Sigmoid colon (tissue), 7 donors: Measurements from ENCODE around the gene STXBP5. TPM values are rescaled to one million over a fixed set of nuclear protein-coding genes. Genes with fewer than 3 reads are reported as not detected.

Experiments
- DNase-seq: peaks from one replicate; pipeline ENCODE4 v3.0.0-alpha.2; 2019
- H3K27ac ChIP-seq, 4 donors: fragments of 200-600 bp; sonication (generic); one replicate each; pipeline ENCODE4 v1.5.1; 2016 to 2019; ENCODE audit warnings: mild to moderate bottlenecking in 1 of 4
- H3K27me3 ChIP-seq, 3 donors: fragments of 200-600 bp; sonication (generic); one replicate each; pipeline ENCODE4 v1.5.1; 2019; ENCODE audit warnings: mild to moderate bottlenecking in 1 of 3
- H3K36me3 ChIP-seq, 4 donors: fragments of 200-600 bp; sonication (generic); one replicate each; pipeline ENCODE4 v1.5.1; 2016 to 2019
- H3K4me1 ChIP-seq, 4 donors: fragments of 200-600 bp; sonication (generic); one replicate each; pipeline ENCODE4 v1.5.1; 2017 to 2019
- H3K4me3 ChIP-seq, 4 donors: fragments of 200-600 bp; sonication (generic); one replicate each; pipeline ENCODE4 v1.5.1; 2017 to 2019; ENCODE audit warnings: mild to moderate bottlenecking in 2 of 4, moderate library complexity in 1 of 4
- H3K9me3 ChIP-seq, 4 donors: fragments of 200-600 bp in 3 of 4; sonication (generic) in 3 of 4; one replicate each; pipeline versions ENCODE4 v1.5.1 to v1.6.1; 2013 to 2019
- EP300 ChIP-seq, 4 donors: sonication (generic); formaldehyde crosslinking; IDR thresholded peaks; one replicate each; pipeline ENCODE4 v1.6.1; 2017; ENCODE audit warnings: antibody characterized with exemption in 4 of 4
- POLR2A ChIP-seq, 2 donors: fragments of 450-650 bp; IDR thresholded peaks; one replicate each; pipeline ENCODE4 v1.6.1; 2016; ENCODE audit warnings: antibody characterized with exemption in 2 of 2, mild to moderate bottlenecking in 2 of 2, moderate library complexity in 2 of 2
- POLR2AphosphoS5 ChIP-seq, 4 donors: sonication (generic); formaldehyde crosslinking; IDR thresholded peaks; one replicate each; pipeline ENCODE4 v1.6.1; 2017; ENCODE audit warnings: antibody characterized with exemption in 4 of 4
- WGBS, 2 donors: extraction: QIAGEN DNeasy Blood & Tissue Kit; methylation state at CpG; one replicate each; pipeline ENCODE4 v1.1.7; 2013; 5-methylcytosine and 5-hydroxymethylcytosine counted together
- intact Hi-C: fragments of 100-400 bp; cut with DNase I; formaldehyde crosslinking; loops from one replicate; pipeline ENCODE4 v1.15.1; 2023
- polyA plus RNA-seq, 3 donors: library from polyadenylated mRNA; stranded (reverse); fragments of 200-250 nt; gene quantifications; one replicate each; pipeline ENCODE4 v1.2.3, GENCODE V29; 2013
- total RNA-seq, 4 donors: library from RNA; depleted of rRNA; stranded (reverse); fragments of >200 nt; gene quantifications; one replicate each; pipeline ENCODE4 v1.1.0, GENCODE V29; 2016
- TF ChIP-seq, protein P1 (sequence below), 4 experiments: fragments of 450-650 bp in 3 of 4; fragments of 200-600 bp in 1 of 4; IDR thresholded peaks; one replicate each; pipeline ENCODE4 v1.5.1; 2016 to 2019; ENCODE audit warnings: antibody characterized with exemption in 4 of 4, mild to moderate bottlenecking in 3 of 4, moderate library complexity in 2 of 4
- donor health status: healthy with polysubstance abuse.
- donor health status: Bipolar disorder and iron deficiency.
- donor health status: healthy.

The STXBP5 gene
- total and polyA plus RNA-seq, 7 donors = 16.0 to 34.3 (median 24.2) TPM

DNA sequence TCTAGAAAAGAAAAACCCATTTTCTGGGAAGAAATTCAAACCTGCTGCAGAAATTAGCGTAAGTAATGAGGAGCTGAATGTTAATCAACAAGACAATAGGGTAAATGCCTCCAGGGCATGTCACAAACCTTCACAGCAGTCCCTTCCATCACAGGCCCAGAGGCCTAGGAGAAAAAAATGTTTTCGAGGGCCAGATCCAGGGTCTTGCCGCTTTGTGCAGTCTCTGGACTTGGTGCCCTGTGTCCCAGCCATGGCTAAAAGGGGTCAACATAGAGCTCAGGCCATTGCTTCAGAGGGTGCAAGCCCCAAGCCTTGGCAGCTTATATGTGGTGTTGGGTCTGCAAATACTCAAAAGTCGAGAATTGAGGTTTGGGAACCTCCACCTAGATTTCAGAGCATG, 99.8 kb downstream of the STXBP5 start:
- no peaks in the 10 kb centered on the region for H3K9me3 ChIP-seq
- H3K27me3 ChIP-seq = no peaks in the 10 kb centered on the region
- DNase-seq = no peak
- H3K4me1 ChIP-seq = no peaks in the 10 kb centered on the region
- no peak overlapping the region for H3K4me3 ChIP-seq
- WGBS, 2 donors = 97 to 98% methylated on average over 4 of the region's 4 CpGs
- intact Hi-C loops = no loop called here
- no peaks in the 10 kb centered on the region for H3K36me3 ChIP-seq
- no peak overlapping the region for H3K27ac ChIP-seq
- TF ChIP-seq, protein P1, sequence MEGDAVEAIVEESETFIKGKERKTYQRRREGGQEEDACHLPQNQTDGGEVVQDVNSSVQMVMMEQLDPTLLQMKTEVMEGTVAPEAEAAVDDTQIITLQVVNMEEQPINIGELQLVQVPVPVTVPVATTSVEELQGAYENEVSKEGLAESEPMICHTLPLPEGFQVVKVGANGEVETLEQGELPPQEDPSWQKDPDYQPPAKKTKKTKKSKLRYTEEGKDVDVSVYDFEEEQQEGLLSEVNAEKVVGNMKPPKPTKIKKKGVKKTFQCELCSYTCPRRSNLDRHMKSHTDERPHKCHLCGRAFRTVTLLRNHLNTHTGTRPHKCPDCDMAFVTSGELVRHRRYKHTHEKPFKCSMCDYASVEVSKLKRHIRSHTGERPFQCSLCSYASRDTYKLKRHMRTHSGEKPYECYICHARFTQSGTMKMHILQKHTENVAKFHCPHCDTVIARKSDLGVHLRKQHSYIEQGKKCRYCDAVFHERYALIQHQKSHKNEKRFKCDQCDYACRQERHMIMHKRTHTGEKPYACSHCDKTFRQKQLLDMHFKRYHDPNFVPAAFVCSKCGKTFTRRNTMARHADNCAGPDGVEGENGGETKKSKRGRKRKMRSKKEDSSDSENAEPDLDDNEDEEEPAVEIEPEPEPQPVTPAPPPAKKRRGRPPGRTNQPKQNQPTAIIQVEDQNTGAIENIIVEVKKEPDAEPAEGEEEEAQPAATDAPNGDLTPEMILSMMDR (IDR thresholded peaks at IDR 0.05) = no peak
- TF ChIP-seq EP300 (IDR thresholded peaks at IDR 0.05) (no peak), POLR2A (IDR thresholded peaks at IDR 0.05) (no peak), POLR2AphosphoS5 (IDR thresholded peaks at IDR 0.05) (no peak)

DNA sequence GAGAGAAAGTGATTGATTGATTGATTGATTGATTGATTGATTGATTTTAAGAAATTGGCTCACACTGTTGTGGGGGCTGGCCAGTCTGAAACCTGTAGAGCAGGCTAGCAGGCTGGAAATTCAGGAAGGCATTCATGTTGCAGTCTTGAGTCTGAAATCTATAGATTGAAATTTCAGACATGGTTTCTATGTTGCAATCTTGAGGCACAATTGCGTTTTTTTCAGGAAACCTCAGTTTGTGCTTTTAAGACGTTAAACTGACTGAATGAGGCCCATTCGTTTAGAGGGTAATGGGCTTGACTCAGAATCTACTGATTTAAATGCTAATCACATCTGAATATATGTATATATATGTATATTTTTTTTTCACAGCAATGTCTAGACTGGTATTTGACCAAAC, 106.3 kb downstream of the STXBP5 start:
- Histone ChIP-seq H3K27ac (no peak overlapping the region), H3K36me3 (peaks cover 0 to 37% (median 1%) of the 10 kb centered on the region in 4 donors), H3K4me3 (no peak overlapping the region), H3K27me3 (no peaks in the 10 kb centered on the region), H3K4me1 (no peaks in the 10 kb centered on the region), H3K9me3 (no peaks in the 10 kb centered on the region)
- intact Hi-C loops = no loop called here
- DNase-seq = no peak
- TF ChIP-seq EP300 (IDR thresholded peaks at IDR 0.05) (no peak), POLR2AphosphoS5 (IDR thresholded peaks at IDR 0.05) (no peak), POLR2A (IDR thresholded peaks at IDR 0.05) (no peak)
- TF ChIP-seq, protein P1 (IDR thresholded peaks at IDR 0.05) = no peak
- 89 to 91% methylated on average over 3 of the region's 3 CpGs for WGBS, 2 donors

DNA sequence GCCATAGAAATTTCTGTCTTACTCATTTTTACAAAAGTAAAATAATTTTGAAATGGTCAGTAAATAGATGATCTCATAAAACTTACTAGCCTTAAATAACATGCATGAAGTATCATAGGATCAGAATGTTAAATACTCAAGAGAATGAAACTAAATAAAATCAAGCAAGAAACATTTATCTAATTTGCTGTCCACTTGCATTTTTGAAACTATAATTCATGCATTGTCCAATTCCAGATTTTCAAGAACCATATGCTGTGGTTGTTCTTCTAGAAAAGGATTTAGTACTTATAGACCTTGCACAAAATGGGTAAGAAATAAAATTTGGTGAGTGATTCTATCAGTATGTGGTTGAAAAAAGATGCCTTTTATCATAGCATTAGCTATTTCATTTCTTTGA, 107.0 kb downstream of the STXBP5 start:
- H3K36me3 ChIP-seq = peaks cover 0 to 44% (median 1%) of the 10 kb centered on the region in 4 donors
- H3K27ac ChIP-seq = no peak overlapping the region
- intact Hi-C loops = no loop called here

DNA sequence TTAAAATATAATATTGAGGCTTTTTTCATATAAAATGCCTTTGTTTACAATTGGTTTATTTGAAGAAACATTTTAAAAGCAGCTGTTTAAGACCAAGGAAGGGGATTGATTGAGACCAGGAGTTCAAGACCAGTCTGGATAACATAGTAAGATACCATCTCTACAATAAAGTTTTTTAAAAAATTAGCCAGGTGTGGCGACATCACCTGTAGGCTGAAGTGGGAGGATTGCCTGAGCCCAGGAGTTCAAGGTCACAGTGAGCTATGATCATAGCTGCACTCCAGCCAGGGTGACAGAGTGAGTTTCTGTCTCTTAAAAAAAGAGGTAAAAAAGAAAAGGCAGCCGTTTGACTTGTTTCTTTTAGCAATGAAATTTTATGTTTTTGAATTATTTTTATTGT, 117.0 kb downstream of the STXBP5 start:
- TF ChIP-seq POLR2AphosphoS5 (IDR thresholded peaks at IDR 0.05) = no peak
- TF ChIP-seq, protein P1 (IDR thresholded peaks at IDR 0.05) = no peak
- TF ChIP-seq EP300 (IDR thresholded peaks at IDR 0.05) = no peak
- no peak for TF ChIP-seq POLR2A (IDR thresholded peaks at IDR 0.05)
- Histone ChIP-seq H3K27ac (no peak overlapping the region), H3K27me3 (no peaks in the 10 kb centered on the region), H3K9me3 (no peaks in the 10 kb centered on the region), H3K4me3 (no peak overlapping the region), H3K36me3 (peaks cover 0 to 34% (median 0%) of the 10 kb centered on the region in 4 donors), H3K4me1 (no peaks in the 10 kb centered on the region)
- intact Hi-C loops = no loop called here
- 74 to 79% methylated on average over 2 of the region's 2 CpGs for WGBS, 2 donors
- no peak for DNase-seq

More for the DNA sequence above, 107.0 kb downstream of the STXBP5 start:
- Histone ChIP-seq H3K4me3 (no peak overlapping the region), H3K4me1 (no peaks in the 10 kb centered on the region), H3K27me3 (no peaks in the 10 kb centered on the region), H3K9me3 (no peaks in the 10 kb centered on the region)
- TF ChIP-seq, protein P1 (IDR thresholded peaks at IDR 0.05) = no peak
- TF ChIP-seq POLR2AphosphoS5 (IDR thresholded peaks at IDR 0.05) = no peak
- no peak for TF ChIP-seq POLR2A (IDR thresholded peaks at IDR 0.05)
- no peak for TF ChIP-seq EP300 (IDR thresholded peaks at IDR 0.05)
- no peak for DNase-seq
